ENCODE results near the gene GALNT17.

DNA sequence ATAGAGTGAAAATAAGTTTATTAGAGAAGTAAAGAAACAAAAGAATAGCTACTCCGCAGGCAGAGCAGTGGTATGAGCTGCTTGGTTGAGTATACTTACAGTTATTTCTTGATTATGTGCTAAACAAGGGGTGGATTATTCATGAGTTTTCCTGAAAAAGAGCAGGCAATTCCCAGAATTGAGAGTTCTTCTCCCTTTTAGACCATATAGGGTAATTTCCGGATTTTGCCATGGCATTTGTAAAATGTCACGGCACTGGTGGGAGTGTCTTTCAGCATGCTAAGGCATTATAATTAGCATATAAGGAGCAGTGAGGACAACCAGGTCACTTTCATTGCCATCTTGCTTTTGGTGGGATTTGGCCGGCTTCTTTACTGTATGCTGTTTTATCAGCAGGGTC lies 25.7 kb upstream of the GALNT17 start:
- TF ChIP-seq POLR2AphosphoS5 (IDR thresholded peaks at IDR 0.05; ENCODE audit: low read depth, low read length), result no peak
- no peak for TF ChIP-seq POLR2A (IDR thresholded peaks at IDR 0.05; ENCODE audit: low read depth, low read length)
- TF ChIP-seq POU2F2 (IDR thresholded peaks at IDR 0.05; ENCODE audit: low read depth, low read length), result no peak
- no peak for TF ChIP-seq SPI1 (IDR thresholded peaks at IDR 0.05; ENCODE audit: low read depth, low read length)
